ES-I3 (cell line): ENCODE results near the gene ZCCHC3.

Experiments
- H3K36me3 ChIP-seq: 2 replicates; pipeline ENCODE4 v1.6.1; 2013; ENCODE audit warnings: mild to moderate bottlenecking, low read length, control low read depth, moderate library complexity; ENCODE audit not compliant: insufficient read depth
- H3K4me1 ChIP-seq: 2 replicates; pipeline ENCODE4 v1.6.1; 2013; ENCODE audit warnings: mild to moderate bottlenecking, control low read depth, low read length; ENCODE audit not compliant: insufficient read depth
- H3K9ac ChIP-seq: 2 replicates; pipeline ENCODE4 v1.6.1; 2013; ENCODE audit warnings: low read depth, mild to moderate bottlenecking, low read length, moderate library complexity
- H3K9me3 ChIP-seq: 2 replicates; pipeline ENCODE4 v1.6.1; 2013; ENCODE audit warnings: mild to moderate bottlenecking, low read length, moderate library complexity; ENCODE audit not compliant: control insufficient read depth, insufficient read depth

ZCCHC3 gene

DNA sequence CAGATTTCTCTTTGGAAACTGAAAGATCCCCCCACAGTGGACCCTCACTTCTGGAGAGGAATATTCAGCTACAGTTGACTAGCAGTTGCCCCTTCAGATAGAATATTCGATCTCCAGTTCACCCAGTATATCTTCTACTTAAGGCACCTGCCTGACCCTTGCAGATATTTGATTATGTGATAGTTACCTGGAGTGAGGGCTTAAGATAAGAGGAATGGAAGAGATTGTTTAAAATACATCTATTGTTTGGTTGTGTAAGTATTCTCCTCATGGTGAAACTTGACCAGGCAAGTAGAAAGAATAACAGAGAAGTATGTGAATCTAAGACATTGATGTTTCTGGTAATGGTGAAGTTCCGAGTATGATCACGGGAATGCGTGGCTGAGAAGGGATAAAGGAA, 1.6 kb upstream of the ZCCHC3 start:
- no peaks in the 10 kb centered on the region for H3K9me3 ChIP-seq
- no peak overlapping the region for H3K9ac ChIP-seq
- H3K4me1 ChIP-seq: peaks cover 14% of the 10 kb centered on the region
- no peaks in the 10 kb centered on the region for H3K36me3 ChIP-seq

DNA sequence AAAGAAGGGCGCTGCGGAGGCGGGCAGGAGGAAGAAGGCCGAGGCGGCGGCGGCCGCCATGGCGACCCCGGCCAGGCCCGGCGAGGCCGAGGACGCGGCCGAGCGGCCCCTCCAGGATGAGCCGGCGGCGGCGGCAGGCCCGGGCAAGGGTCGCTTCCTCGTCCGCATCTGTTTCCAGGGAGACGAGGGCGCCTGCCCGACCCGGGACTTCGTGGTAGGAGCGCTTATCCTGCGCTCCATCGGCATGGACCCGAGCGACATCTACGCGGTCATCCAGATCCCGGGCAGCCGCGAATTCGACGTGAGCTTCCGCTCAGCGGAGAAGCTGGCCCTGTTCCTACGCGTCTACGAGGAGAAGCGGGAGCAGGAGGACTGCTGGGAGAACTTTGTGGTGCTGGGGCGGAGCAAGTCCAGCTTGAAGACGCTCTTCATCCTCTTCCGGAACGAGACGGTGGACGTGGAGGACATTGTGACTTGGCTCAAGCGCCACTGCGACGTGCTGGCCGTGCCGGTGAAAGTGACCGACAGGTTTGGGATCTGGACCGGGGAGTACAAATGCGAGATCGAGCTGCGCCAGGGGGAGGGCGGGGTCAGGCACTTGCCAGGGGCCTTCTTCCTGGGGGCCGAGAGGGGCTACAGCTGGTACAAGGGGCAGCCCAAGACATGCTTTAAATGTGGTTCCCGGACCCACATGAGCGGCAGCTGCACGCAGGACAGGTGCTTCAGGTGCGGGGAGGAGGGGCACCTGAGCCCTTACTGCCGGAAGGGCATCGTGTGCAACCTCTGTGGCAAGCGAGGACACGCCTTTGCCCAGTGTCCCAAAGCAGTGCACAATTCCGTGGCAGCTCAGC, 780 bp downstream of the ZCCHC3 start:
- Histone ChIP-seq H3K36me3 (no peaks in the 10 kb centered on the region), H3K9ac (peak overlapping the region; percentile 93), H3K9me3 (no peaks in the 10 kb centered on the region), H3K4me1 (peaks cover 19% of the 10 kb centered on the region)

DNA sequence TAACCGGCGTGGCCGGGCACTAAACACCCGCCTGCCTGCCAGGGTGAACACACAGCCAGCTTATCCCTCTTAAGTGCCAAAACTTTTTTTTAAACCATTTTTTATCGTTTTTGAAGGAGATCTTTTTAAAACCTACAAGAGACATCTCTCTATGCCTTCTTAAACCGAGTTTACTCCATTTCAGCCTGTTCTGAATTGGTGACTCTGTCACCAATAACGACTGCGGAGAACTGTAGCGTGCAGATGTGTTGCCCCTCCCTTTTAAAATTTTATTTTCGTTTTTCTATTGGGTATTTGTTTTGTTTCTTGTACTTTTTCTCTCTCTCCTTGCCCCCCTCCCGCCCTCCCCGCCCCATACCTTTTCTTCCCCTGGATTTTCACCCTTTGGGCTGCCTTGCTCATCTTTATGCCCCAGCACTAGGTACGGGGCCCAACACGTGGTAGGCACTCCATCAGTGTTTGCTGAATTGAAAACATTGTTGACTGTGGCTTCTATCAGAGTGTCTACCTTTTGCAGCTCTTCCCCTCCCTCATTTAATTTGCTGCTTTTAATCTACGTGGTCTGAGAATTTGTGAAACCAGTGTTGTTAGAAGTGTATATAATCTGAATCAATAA, 1.5 kb downstream of the ZCCHC3 start:
- Histone ChIP-seq H3K4me1 (peaks cover 19% of the 10 kb centered on the region), H3K36me3 (no peaks in the 10 kb centered on the region), H3K9me3 (no peaks in the 10 kb centered on the region), H3K9ac (peak overlapping the region; percentile 93)

DNA sequence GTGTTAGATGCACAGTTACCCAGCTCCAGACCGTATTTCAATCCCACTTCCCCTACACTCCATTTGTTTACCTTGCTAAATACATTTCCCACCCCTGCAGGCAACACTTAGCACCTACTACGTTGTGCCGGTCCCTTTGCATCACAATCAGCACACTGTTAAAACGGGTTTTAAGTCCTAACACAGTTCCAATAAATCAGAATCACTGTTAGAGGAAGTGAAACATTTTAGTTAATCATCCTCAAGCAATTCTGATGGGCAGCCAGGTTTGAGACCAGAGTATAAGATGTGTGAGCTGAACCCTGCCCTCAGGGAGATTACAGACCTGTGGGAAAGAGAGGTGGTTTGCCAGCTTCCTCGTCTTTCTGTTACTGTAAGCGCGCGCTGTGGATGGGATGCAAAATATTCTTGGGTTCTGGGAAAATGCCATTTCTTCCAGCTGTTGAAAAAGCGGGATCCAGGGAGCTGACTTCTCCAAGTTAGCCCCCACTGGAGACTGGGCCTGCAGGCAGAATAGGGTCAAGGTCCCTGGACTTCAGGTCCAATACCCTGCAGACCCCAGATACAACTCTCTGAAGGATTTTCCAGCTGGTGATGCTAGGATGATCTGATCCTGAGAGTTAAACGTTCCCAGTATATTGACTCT, 3.1 kb downstream of the ZCCHC3 start:
- Histone ChIP-seq H3K36me3 (no peaks in the 10 kb centered on the region), H3K9me3 (no peaks in the 10 kb centered on the region), H3K9ac (peak overlapping the region; percentile 28; the same call in 1 of the 2 replicates), H3K4me1 (peaks cover 19% of the 10 kb centered on the region)

DNA sequence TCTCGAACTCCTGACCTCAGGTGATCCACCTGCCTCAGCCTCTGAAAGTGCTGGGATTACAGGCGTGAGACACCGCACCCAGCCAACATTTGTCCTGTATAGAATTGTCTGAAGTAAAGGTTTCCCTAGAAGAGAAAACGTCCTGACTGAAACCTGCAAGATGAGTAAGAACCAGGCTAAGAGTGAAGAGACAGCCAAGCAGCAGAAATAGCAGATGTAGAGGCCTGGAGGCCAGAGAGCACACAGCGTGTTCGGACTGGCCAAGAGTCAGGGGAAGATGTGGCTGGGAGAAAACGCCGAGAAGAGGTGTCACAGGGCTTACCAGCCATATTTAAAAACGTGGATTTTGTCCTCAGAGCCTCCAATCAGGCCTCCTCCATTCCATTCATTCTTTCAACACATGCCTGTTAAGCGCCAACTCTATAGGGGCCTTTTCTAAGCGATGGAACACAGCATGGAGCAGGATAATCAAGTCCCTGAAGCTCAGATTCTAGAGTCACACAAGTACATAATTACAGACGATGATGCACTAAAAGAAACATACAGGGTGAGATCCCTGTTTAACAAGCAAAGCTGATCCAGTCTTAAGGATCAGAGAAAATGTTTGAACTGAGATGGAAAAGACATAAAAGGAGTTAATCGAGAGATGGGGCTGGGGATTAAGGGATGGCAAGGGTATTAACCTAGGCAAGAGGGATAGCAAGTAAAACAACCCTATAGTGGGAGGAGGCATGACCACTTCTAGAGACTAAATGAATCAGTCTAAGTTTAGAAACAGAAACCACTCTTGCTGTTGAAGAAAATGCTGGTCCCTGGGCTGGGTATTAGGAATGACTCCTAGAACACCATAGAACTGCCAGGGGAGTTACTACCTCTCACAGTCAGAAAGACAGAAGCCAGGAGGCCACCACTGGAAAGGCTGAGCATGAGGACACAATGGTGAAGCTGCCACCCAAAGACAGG, 4.8 kb downstream of the ZCCHC3 start:
- peaks cover 19% of the 10 kb centered on the region for H3K4me1 ChIP-seq

DNA sequence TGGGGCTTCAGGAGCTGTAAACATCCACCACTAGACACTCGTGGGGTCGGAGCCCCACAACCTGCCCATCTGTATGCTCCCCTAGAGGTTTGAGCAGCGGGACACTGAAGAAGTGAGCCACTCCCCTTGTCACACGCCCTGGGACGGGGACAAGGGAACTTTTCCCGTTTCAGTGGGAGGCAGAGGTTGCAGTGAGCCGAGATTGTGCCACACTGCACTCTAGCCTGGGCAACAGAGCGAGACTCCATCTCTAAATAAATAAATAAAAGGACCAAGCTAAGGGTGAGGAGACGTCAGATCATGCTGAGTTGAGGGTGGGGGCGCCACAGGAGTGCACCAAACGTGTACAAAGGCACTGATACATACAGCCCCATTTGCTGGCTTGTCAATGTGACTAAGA, 8.4 kb downstream of the ZCCHC3 start:
- Histone ChIP-seq H3K36me3 (no peaks in the 10 kb centered on the region), H3K9me3 (no peaks in the 10 kb centered on the region), H3K4me1 (peaks cover 23% of the 10 kb centered on the region), H3K9ac (no peak overlapping the region)

More for the DNA sequence above, 4.8 kb downstream of the ZCCHC3 start:
- Histone ChIP-seq H3K9ac (no peak overlapping the region), H3K9me3 (no peaks in the 10 kb centered on the region), H3K36me3 (no peaks in the 10 kb centered on the region)

DNA sequence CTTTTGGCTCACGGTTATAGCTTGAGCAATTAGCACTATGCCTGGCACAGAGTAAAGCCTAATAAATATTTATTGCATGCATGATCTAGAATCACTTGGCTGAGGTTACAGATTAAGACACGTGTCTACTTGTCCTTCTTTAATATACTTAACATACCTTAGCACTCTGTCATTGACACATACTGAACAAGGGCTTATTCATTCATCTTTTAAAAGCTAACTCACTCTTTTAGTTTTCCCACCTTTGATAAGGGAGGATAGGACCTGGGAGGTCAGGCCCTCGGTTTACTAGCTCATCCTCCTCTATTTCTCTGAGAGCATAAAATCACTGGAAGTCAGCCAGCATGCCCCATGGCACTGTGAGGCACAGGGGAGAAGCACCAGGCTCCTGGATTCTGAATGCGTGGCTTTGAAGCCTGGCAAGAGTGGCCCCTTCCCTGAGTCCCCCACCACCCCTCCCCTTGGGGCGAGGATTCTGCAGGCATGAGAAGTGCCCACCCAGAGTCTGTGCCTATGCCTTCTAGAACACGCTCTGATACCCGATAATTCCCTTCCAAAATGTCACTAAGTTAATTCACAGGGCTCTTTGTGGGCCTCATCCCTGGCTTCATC, 11.2 kb downstream of the ZCCHC3 start:
- H3K4me1 ChIP-seq: peaks cover 9% of the 10 kb centered on the region
- no peak overlapping the region for H3K9ac ChIP-seq
- H3K9me3 ChIP-seq: no peaks in the 10 kb centered on the region
- no peaks in the 10 kb centered on the region for H3K36me3 ChIP-seq

DNA sequence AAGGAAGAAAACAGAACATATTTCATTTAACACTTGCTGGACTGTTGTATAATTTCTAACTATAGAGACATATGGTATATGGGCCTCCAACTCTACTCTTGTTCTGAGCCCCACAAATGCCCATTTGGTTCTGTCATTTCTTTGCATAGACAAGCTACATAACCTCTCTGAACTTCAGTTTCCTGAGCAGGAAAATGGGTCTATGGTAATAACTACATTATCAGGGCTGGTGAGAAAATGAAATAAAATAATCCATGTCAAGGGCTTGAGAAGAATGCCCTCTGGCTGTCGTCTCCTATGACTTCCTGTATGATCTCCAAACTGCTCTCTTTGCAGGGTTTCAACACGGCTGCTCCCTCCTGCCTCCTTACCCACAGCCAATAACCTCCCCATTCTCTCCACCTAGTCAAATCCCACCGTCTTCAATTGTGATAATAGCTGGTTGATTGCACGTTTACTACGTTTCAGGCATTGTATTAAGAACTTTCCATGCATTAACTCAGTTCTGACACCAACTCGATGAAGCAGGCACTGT, 12.0 kb downstream of the ZCCHC3 start:
- peak overlapping the region; percentile 81 for H3K9ac ChIP-seq
- no peaks in the 10 kb centered on the region for H3K36me3 ChIP-seq
- H3K4me1 ChIP-seq: peaks cover 9% of the 10 kb centered on the region
- H3K9me3 ChIP-seq: no peaks in the 10 kb centered on the region

DNA sequence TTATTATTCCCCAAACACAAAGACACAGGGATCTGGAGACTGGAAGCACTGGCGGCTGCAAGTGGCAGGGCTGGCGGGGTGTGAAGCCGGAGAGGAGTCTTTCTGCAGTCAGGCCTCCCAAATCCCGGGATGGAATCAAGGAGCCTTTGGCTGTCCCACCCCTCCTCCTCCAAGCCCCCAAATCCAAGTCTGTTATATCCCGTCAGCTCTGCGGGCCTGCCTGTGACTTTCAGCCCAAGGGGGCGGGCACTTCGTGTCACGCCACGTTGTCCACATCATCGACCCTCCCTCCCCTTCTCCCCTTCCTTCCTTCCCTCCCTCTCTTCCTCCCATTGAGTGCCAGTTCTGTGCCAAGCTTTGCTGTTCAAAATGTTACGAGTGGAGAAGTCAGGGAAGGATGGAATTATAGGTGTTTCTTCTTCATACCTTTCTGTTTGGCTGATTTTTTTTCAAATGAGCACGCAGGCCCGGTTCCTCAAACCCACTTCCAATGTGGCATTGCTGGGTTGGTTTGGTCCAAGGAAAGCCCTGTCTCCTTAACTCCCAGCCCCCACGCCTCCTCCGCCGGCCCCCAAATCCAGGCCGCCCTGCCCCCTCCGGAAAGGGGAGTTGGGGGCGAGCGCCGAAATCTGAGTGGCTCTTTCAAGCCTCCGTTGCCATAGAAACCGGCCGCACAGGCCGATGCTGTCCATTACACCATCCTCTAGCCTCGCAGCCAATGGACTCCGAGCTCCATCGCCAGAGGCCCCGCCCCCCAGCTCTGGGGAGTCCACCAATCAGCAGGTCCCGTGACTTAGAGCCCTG, 12.7 kb downstream of the ZCCHC3 start:
- Histone ChIP-seq H3K36me3 (no peaks in the 10 kb centered on the region), H3K9ac (peak overlapping the region; percentile 81), H3K9me3 (no peaks in the 10 kb centered on the region), H3K4me1 (peaks cover 9% of the 10 kb centered on the region)

DNA sequence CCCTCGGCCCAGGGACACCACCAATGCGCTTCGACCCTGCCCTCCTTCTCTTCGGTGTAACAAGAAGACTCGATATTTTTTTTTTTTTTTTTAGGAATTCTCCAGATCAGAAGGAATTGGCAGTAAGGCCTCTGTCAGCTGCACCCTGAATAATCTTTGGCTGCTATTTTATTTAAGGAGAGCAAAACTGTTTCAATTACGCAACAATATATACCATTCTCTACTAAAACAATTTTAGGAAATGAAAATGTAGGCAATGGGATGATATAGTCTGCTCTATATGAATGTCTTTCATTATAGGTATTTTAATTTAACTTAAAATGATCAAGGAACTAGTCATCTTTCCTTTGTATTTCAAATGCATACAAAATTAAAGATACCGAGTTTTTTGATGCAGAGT, 13.3 kb downstream of the ZCCHC3 start:
- Histone ChIP-seq H3K4me1 (peaks cover 9% of the 10 kb centered on the region), H3K36me3 (no peaks in the 10 kb centered on the region), H3K9ac (no peak overlapping the region)

DNA sequence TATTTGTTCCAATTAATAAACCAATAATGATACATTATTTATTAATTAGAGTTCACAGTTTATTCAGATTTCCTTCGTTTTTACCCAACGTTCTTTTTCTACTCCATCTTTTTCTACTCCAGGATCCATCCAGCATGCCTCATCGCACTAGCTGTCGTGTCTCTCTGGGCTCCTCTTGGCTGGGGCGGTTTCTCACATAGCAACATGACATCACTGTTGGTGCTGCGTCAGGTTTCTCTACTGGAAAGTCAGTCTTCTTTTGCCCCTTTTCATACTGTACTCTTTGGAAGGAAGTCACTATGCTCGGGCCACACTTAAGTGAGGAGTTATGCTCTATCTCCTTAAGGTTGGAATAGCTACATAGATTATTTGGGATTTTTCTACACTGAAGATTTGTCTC, 14.2 kb downstream of the ZCCHC3 start:
- Histone ChIP-seq H3K36me3 (no peaks in the 10 kb centered on the region), H3K9me3 (no peaks in the 10 kb centered on the region), H3K4me1 (peaks cover 9% of the 10 kb centered on the region), H3K9ac (no peak overlapping the region)

More for the DNA sequence above, 13.3 kb downstream of the ZCCHC3 start:
- no peaks in the 10 kb centered on the region for H3K9me3 ChIP-seq

DNA sequence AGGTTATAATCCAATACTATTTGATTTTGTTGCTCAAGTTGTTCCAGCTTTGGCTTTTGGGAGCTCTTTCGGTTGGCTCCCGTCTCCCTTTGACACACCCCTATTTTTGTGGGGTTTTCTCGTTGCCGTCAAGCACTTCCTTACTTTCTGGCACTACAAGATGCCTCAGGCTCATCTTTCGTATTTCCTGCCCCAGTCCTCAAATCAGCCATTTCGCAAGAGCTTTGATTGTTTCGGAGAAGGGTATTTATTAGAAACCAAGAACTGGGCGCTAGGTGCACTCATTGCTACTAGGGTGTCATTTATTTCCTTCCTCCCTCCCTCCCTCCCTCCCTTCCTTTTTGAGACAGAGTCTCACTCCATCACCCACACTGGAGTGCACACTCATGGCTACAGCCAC, 14.7 kb downstream of the ZCCHC3 start:
- H3K9me3 ChIP-seq: no peaks in the 10 kb centered on the region
- H3K36me3 ChIP-seq: no peaks in the 10 kb centered on the region
- no peak overlapping the region for H3K9ac ChIP-seq
- H3K4me1 ChIP-seq: peaks cover 9% of the 10 kb centered on the region

DNA sequence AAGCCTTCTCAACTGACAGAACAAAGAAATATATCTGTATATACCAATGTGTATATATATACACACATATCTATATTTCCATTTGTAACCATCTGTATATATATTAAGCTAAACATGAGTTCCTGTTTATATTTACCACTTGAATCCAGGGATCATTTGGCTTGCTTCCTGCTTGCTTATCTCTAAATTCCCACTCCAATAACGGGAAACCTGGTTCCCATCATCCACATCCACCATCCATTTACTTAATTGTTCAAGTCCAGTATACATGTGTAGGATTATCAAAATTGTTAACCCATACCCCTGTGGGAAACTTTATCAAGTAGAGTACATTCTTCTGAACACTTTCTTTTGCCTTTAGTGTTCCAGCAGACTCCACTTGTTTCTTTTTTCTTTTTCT, 15.5 kb downstream of the ZCCHC3 start:
- Histone ChIP-seq H3K9ac (no peak overlapping the region), H3K9me3 (no peaks in the 10 kb centered on the region), H3K36me3 (no peaks in the 10 kb centered on the region)

More for the DNA sequence above, 15.5 kb downstream of the ZCCHC3 start:
- peaks cover 9% of the 10 kb centered on the region for H3K4me1 ChIP-seq
